Sigmoid colon (tissue), 4 donors: ENCODE results near the gene MASTL.

Experiments
- EP300 ChIP-seq, 4 donors: sonication (generic); formaldehyde crosslinking; IDR thresholded peaks; one replicate each; pipeline ENCODE4 v1.6.1; 2017; ENCODE audit warnings: antibody characterized with exemption in 4 of 4
- POLR2A ChIP-seq, 2 donors: fragments of 450-650 bp; IDR thresholded peaks; one replicate each; pipeline ENCODE4 v1.6.1; 2016; ENCODE audit warnings: antibody characterized with exemption in 2 of 2, mild to moderate bottlenecking in 2 of 2, moderate library complexity in 2 of 2
- POLR2AphosphoS5 ChIP-seq, 4 donors: sonication (generic); formaldehyde crosslinking; IDR thresholded peaks; one replicate each; pipeline ENCODE4 v1.6.1; 2017; ENCODE audit warnings: antibody characterized with exemption in 4 of 4
- TF ChIP-seq, protein P1 (sequence below), 4 experiments: fragments of 450-650 bp in 3 of 4; fragments of 200-600 bp in 1 of 4; IDR thresholded peaks; one replicate each; pipeline ENCODE4 v1.5.1; 2016 to 2019; ENCODE audit warnings: antibody characterized with exemption in 4 of 4, mild to moderate bottlenecking in 3 of 4, moderate library complexity in 2 of 4

DNA sequence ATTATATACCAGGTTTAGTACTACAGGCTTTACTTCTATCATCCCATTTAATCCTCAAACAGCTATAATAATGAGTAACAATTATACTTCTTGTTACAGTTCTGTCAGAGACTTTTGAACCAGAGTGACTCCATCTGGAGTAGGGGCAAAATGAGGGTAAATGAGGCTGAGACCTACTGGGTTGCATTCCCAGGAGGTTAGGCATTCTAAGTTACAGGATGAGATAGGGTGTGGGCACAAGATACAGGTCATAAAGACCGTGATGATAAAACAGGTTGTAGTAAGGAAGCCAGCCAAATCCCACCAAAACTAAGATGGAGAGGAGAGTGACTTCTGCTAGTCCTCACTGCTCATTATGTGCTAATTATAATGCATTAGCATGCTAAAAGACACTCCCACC, 4.9 kb upstream of the MASTL start:
- TF ChIP-seq, protein P1, sequence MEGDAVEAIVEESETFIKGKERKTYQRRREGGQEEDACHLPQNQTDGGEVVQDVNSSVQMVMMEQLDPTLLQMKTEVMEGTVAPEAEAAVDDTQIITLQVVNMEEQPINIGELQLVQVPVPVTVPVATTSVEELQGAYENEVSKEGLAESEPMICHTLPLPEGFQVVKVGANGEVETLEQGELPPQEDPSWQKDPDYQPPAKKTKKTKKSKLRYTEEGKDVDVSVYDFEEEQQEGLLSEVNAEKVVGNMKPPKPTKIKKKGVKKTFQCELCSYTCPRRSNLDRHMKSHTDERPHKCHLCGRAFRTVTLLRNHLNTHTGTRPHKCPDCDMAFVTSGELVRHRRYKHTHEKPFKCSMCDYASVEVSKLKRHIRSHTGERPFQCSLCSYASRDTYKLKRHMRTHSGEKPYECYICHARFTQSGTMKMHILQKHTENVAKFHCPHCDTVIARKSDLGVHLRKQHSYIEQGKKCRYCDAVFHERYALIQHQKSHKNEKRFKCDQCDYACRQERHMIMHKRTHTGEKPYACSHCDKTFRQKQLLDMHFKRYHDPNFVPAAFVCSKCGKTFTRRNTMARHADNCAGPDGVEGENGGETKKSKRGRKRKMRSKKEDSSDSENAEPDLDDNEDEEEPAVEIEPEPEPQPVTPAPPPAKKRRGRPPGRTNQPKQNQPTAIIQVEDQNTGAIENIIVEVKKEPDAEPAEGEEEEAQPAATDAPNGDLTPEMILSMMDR (IDR thresholded peaks at IDR 0.05), result no peak
- TF ChIP-seq POLR2AphosphoS5 (IDR thresholded peaks at IDR 0.05), result no peak
- TF ChIP-seq EP300 (IDR thresholded peaks at IDR 0.05), result no peak
- TF ChIP-seq POLR2A (IDR thresholded peaks at IDR 0.05), result no peak
